Thoracic aorta (tissue), 2 donors: Measurements from ENCODE around the gene OTOG. TPM values are rescaled to one million over a fixed set of nuclear protein-coding genes. Genes with fewer than 3 reads are reported as not detected.
"Not testable (repeated sequence)": the region's sequence is repeated elsewhere in the genome, so short reads cannot be mapped to it uniquely, and the experiment has no call there.

Experiments used
- ATAC-seq: fragments of 150-250 bp; one replicate; pipeline ENCODE4 v1.8.0; 2017; ENCODE audit warnings: low read depth; ENCODE audit not compliant: insufficient number of reproducible peaks, low FRiP score
- DNase-seq: peaks from one replicate; pipeline ENCODE4 v3.0.0-alpha.2; 2020; ENCODE audit warnings: low spot score
- H3K27ac ChIP-seq, 2 donors: fragments of 200-600 bp; sonication (generic); 1 replicate in 1 of 2; 2 replicates in 1 of 2; pipeline ENCODE4 v1.5.1; 2016; ENCODE audit warnings: mild to moderate bottlenecking in 2 of 2, moderate library complexity in 2 of 2
- H3K27me3 ChIP-seq: fragments of 200-600 bp; sonication (generic); replicated peaks from 2 replicates; pipeline ENCODE4 v1.6.0; 2016; ENCODE audit warnings: mild to moderate bottlenecking; ENCODE audit not compliant: insufficient read depth
- H3K36me3 ChIP-seq: fragments of 200-600 bp; sonication (generic); one replicate; pipeline ENCODE4 v1.5.1; 2016
- H3K4me1 ChIP-seq, 2 donors: fragments of 200-600 bp; sonication (generic); 1 replicate in 1 of 2; 2 replicates in 1 of 2; pipeline versions ENCODE4 v1.5.1 to v1.6.0; 2016; ENCODE audit warnings: low read depth in 2 of 2, mild to moderate bottlenecking in 1 of 2; ENCODE audit not compliant: control insufficient read depth in 1 of 2
- H3K4me3 ChIP-seq: fragments of 200-600 bp; sonication (generic); 2 replicates; pipeline ENCODE4 v1.5.1; 2016; ENCODE audit warnings: mild to moderate bottlenecking
- H3K9me3 ChIP-seq: fragments of 200-600 bp; sonication (generic); 2 replicates; pipeline ENCODE4 v1.5.1; 2016
- total RNA-seq, 2 donors: library from RNA; depleted of rRNA; stranded (reverse); fragments of >200 nt; gene quantifications; one replicate each; pipeline versions ENCODE4 v1.1.0 to v1.2.3, GENCODE V29; 2016
- TF ChIP-seq, protein P1 (sequence below): fragments of 200-600 bp; sonication (generic); IDR thresholded peaks from one replicate; pipeline ENCODE4 v1.5.1; 2019; ENCODE audit warnings: antibody characterized with exemption

Gene OTOG
- total RNA-seq, 2 donors from 2014 or later, result not detected

DNA sequence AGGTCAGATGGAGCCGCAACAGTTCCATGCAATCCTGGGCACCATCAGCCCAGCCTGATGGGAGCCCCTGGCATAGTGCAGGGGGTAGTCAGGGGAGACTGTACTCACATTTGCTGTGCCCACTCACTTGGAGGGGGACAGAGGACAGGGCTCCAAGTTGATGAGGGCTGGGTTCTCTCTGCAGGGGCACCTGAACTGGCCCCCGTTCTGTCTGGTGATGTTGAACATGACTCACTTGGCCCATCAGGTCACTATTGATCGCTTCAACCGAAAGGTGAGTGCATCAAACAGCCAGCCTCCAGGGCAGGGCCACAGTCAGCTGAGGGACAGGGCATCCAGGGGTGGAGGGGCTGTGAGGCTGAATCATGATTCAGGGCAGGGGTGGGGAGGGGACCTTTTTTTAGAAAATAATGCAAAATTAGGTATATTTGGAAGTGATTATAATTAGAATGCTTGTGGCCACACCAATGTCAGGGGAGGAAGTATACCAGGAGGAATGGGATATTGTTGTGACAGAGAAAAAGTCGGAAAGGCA, 66.4 kb downstream of the OTOG start:
- TF ChIP-seq, protein P1, sequence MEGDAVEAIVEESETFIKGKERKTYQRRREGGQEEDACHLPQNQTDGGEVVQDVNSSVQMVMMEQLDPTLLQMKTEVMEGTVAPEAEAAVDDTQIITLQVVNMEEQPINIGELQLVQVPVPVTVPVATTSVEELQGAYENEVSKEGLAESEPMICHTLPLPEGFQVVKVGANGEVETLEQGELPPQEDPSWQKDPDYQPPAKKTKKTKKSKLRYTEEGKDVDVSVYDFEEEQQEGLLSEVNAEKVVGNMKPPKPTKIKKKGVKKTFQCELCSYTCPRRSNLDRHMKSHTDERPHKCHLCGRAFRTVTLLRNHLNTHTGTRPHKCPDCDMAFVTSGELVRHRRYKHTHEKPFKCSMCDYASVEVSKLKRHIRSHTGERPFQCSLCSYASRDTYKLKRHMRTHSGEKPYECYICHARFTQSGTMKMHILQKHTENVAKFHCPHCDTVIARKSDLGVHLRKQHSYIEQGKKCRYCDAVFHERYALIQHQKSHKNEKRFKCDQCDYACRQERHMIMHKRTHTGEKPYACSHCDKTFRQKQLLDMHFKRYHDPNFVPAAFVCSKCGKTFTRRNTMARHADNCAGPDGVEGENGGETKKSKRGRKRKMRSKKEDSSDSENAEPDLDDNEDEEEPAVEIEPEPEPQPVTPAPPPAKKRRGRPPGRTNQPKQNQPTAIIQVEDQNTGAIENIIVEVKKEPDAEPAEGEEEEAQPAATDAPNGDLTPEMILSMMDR, result no peak
- no peak overlapping the region for H3K27ac ChIP-seq
- no peak for DNase-seq
- ATAC-seq, result no peak
- H3K4me3 ChIP-seq, result no peak overlapping the region
- H3K9me3 ChIP-seq, result no peaks in the 10 kb centered on the region
- H3K36me3 ChIP-seq, result no peaks in the 10 kb centered on the region
- no peaks in the 10 kb centered on the region for H3K4me1 ChIP-seq
- no peaks in the 10 kb centered on the region for H3K27me3 ChIP-seq

DNA sequence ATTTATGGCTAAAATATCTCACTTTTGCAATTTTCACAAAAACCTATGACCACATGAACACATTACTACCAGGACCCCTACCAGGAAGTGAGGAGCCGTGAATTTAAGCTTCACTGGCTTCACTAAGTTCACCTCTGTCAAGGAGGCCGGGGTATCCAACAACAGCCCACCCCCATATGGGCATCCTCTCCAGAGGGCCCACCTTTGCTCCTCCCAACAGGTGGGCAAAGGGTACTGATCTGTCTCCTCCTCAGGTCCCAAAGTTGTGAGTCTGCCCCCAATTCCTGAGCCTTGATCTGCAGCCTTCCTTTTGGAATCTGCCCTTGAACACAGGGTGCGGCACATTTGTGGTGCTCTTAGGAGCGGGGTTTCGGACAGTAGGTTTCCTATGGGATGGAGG, 66.9 kb downstream of the OTOG start:
- Histone ChIP-seq H3K27ac (no peak overlapping the region), H3K36me3 (no peaks in the 10 kb centered on the region), H3K27me3 (no peaks in the 10 kb centered on the region), H3K4me3 (no peak overlapping the region), H3K4me1 (no peaks in the 10 kb centered on the region), H3K9me3 (no peaks in the 10 kb centered on the region)
- DNase-seq, result no peak
- no peak for ATAC-seq
- TF ChIP-seq, protein P1, result no peak

DNA sequence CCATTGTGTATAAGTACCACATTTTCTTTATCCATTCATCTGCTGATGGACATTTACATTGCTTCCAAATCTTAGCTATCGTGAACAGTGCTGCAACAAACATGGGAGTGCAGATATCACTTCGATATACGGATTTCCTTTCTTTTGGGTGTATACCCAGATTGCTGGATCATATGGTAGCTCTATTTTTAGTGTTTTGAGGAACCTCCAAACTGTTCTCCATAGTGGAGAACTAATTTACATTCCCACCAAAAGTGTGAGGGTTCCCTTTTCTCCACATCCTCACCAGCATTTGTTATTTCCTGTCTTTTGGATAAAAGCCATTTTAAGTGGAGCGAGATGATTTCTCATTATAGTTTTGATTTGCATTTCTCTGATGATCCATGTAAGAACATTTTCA, 75.7 kb downstream of the OTOG start:
- not testable (repeated sequence) for H3K9me3 ChIP-seq, DNase-seq, ATAC-seq, H3K4me3 ChIP-seq, H3K27ac ChIP-seq, H3K27me3 ChIP-seq, H3K4me1 ChIP-seq, H3K36me3 ChIP-seq

DNA sequence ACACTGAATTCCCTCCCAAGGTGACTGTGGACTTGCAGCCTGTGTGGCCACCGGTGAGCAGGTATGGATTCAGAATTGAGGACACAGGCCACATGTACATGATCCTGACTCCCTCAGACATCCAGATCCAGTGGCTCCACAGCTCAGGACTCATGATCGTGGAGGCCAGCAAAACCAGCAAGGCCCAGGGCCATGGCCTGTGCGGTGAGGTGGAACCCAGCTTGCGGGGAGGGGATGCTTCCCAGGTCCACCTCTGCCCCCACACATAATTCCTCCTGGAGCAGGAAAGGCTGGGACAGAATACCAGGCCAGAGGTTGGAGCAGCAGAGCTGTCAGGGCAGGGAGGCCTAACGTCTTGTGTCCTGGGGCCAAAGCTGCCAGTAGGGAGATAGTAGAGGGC, 82.1 kb downstream of the OTOG start:
- Histone ChIP-seq H3K4me3 (no peak overlapping the region), H3K4me1 (no peaks in the 10 kb centered on the region), H3K27me3 (no peaks in the 10 kb centered on the region), H3K9me3 (no peaks in the 10 kb centered on the region), H3K36me3 (no peaks in the 10 kb centered on the region), H3K27ac (no peak overlapping the region)
- TF ChIP-seq, protein P1, result no peak
- no peak for DNase-seq
- no peak for ATAC-seq

DNA sequence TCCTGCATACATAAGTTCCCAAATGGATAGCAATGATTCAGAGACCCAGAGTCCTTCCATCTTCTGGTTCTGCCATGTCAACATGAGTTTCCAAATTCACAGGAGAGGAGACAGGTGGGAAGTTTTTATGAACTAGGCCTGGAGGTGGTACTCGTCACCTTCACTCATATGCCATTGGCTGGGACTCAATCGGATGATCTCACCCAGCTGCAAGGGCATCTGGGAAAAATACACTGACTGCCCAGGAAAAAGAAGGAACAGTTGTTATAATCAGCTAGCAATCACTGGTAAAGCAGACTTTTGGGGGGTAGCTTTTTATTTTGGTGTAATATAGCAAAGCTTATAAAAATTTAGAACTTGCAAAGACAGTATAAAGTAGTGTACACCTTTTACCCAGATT, 83.9 kb downstream of the OTOG start:
- H3K9me3 ChIP-seq, result no peaks in the 10 kb centered on the region
- ATAC-seq, result no peak
- no peaks in the 10 kb centered on the region for H3K27me3 ChIP-seq
- DNase-seq, result no peak
- no peak overlapping the region for H3K27ac ChIP-seq
- H3K4me1 ChIP-seq, result no peaks in the 10 kb centered on the region
- TF ChIP-seq, protein P1, result no peak
- no peak overlapping the region for H3K4me3 ChIP-seq
- H3K36me3 ChIP-seq, result no peaks in the 10 kb centered on the region

DNA sequence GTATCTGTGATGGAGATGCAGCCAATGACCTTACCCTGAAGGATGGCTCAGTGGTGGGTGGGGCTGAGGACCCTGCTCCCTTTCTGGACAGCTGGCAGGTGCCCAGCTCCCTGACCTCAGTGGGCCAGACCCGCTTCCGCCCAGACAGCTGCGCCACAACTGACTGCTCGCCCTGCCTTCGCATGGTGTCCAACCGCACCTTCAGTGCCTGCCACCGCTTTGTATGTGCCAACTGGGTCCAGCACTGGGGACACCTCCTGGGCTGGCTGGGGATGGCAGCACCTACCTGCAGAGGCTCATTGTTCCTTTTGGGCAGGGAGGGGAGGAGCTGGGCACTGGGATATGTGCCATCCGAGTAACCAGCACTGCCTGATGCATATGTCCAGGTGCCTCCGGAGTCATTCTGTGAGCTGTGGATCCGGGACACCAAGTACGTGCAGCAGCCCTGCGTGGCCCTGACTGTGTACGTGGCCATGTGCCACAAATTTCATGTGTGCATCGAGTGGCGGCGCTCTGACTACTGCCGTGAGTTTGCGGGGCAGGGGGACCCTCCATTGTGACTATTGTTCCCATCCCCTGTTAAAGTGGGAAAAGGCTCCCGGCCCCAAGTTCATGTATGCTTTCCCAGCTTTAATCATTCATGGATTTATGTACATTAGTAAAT, 84.8 kb downstream of the OTOG start:
- no peak for ATAC-seq
- DNase-seq, result no peak
- no peaks in the 10 kb centered on the region for H3K4me1 ChIP-seq
- H3K9me3 ChIP-seq, result no peaks in the 10 kb centered on the region
- H3K4me3 ChIP-seq, result no peak overlapping the region
- H3K27ac ChIP-seq, result no peak overlapping the region
- no peaks in the 10 kb centered on the region for H3K27me3 ChIP-seq
- TF ChIP-seq, protein P1, result no peak
- H3K36me3 ChIP-seq, result no peaks in the 10 kb centered on the region
